GM12865 (cell line): ENCODE results near the gene VWCE.

Source experiments
- DNase-seq: peaks from one replicate; pipeline ENCODE4 v3.0.0; 2010; ENCODE audit warnings: low read depth
- H3K4me3 ChIP-seq: 2 replicates; pipeline ENCODE4 v1.5.1; 2011; ENCODE audit warnings: mild to moderate bottlenecking, low read depth, low read length, control low read depth
- TF ChIP-seq, protein P1 (sequence below): IDR thresholded peaks from 2 replicates; pipeline ENCODE4 v1.5.1; 2011; ENCODE audit warnings: low read length, control low read depth, low read depth, inconsistent platforms; ENCODE audit not compliant: insufficient read depth; ENCODE audit errors: missing control alignments

The VWCE gene

DNA sequence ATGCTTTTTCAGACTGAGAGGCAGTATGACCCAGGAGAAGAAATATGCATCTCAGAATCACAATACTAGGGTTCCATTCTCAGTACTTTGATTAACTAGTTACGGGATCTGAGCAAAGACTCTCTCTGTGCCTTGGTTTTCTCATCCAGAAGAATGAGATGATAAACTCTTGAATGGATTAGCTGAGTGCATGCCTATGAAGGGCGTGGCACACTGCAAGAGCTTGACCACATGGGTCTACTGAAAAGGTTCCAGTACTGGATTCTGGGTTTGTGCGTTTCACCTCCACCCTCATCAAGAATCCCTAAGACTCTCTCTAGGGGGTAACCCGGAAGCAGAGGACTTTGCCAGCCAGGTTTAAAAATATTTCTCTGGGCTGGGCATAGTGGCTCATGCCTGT lies 28.5 kb downstream of the VWCE start:
- no peak for DNase-seq
- no peak overlapping the region for H3K4me3 ChIP-seq
- TF ChIP-seq, protein P1, sequence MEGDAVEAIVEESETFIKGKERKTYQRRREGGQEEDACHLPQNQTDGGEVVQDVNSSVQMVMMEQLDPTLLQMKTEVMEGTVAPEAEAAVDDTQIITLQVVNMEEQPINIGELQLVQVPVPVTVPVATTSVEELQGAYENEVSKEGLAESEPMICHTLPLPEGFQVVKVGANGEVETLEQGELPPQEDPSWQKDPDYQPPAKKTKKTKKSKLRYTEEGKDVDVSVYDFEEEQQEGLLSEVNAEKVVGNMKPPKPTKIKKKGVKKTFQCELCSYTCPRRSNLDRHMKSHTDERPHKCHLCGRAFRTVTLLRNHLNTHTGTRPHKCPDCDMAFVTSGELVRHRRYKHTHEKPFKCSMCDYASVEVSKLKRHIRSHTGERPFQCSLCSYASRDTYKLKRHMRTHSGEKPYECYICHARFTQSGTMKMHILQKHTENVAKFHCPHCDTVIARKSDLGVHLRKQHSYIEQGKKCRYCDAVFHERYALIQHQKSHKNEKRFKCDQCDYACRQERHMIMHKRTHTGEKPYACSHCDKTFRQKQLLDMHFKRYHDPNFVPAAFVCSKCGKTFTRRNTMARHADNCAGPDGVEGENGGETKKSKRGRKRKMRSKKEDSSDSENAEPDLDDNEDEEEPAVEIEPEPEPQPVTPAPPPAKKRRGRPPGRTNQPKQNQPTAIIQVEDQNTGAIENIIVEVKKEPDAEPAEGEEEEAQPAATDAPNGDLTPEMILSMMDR = no peak

DNA sequence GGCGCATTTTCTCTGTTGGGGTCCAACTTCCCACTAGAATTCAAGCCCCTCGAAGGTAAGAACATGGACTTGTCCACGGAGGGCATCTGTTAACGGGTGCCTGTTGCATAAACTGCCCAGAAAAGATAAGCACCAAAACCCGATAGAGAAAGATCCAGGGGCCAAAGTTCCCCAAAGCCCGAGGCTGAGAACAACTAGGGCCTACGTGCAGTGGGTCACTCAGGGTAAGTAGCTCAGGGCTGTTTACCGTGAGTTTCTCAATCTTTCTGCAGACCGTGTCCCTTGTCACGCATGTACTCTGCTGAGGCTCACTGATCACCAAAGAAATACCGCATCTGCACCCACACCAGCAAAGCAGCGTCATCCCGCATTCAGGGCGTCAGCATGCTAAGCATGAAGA lies 29.8 kb downstream of the VWCE start:
- H3K4me3 ChIP-seq = no peak overlapping the region
- TF ChIP-seq, protein P1 = no peak
- DNase-seq = no peak

DNA sequence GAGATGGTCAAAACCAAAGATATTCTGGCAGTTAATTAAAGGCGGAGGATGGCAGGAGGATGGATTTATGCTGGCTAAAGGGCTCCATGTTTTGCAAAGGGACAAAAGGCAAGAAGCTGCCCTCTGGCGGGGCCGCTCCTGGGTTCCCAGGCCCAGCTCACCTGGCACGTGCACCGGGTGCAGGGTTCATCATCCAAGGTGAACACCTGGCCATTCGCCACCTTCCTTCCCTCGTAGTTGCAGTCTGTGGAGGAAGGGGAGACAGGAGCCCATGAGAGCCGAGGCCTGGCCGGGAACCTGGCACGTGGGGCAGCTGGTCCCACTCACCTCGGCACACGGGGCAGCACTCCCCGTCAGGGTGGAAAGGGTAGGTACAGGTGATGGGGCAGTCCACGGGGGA lies 30.3 kb downstream of the VWCE start:
- no peak for DNase-seq
- H3K4me3 ChIP-seq = no peak overlapping the region
- TF ChIP-seq, protein P1 = no peak

DNA sequence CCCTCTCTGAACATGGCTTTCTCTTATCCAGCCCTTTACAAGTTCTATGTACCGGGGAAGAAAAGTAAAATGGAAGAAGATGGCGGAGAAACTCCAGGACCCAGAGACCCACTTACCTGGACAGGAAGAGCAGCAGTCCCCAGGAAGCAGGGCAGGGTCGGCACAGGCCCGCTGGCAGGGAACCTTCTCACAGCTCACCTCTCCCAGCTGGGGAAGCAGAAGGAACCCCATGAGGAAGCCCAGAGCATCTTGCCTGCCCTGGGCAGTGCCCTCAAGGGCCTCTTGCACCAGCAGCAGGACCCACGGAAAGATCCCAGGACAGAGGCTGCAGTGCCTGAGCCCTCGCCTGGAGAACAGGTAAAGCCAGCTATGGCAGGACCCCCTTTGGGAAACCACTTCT lies 30.7 kb downstream of the VWCE start:
- DNase-seq = no peak
- no peak overlapping the region for H3K4me3 ChIP-seq
- TF ChIP-seq, protein P1 = no peak

DNA sequence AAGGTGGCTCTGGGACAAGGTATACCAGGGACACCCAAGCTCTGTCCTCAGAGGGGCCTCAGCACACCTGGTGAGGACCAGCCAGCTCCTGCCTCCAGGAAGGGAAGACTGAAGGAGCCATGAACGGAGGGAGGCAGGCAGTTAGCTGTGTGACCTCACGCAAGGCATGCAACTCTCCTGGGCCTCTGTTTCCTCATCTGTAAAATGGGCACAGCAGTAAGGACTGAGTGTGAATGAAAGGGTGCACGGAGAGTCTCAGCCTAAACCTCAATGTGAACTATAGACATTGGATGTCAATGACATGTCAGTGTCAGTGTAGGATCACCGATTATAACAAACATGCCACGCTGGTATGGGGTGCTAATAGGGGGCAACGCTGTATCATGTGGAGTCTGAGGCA lies 35.8 kb downstream of the VWCE start:
- TF ChIP-seq, protein P1 = no peak
- H3K4me3 ChIP-seq = no peak overlapping the region
- no peak for DNase-seq

DNA sequence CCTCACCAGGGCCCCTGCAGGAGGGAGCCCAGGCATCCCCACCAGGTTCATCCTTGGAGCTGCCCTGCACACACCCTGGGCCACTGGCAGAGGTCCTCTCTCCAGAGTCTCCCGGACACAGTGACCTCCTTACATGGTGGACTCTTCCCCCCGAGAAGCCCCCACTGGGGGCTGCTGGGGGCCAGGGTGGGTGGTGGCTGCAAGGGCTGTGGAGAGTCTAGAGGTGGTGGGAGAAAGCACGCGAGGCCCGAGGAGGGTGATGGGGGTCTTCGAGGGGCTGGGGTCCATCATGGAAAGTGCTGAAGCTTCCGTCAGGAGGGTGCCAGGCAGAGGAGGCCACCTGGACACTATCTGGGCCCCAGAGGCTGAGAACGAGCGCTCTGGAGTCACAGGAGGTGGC lies 36.6 kb downstream of the VWCE start:
- H3K4me3 ChIP-seq = no peak overlapping the region
- no peak for DNase-seq
- TF ChIP-seq, protein P1 = no peak

DNA sequence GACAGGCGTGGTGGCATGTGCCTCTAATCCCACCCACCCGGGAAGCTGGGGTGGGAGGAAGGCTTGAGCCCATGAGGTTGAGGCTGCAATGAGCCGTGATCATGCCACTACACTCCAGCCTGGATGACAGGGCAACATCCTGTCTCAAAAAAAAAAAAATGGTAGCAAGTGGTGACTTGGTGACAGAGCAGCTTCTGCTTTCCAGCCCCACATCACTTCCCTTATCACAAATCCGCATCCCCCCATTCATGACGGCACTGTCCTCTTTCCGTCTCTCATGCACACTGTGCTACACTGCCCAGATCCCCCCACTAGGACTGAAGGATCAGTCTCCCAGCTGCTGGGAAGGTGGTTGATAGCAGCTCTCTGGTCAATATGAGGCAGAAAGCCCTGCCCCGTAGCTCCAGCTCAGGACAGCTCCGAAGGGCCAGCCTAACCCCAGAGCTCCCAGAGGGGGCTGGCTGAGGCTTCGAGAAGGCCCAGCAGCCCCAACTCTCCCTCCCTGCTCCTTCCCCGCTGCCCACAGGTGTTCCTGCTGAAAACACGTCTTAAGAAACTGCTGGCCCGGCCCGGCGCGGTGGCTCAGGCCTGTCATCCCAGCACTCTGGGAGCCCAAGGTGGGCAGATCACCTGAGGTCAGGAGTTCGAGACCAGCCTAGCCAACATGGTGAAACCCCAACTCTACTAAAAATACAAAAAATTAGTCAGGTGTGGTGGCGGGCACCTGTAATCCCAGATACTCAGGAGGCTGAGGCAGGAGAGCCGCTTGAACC lies 38.2 kb downstream of the VWCE start:
- no peak overlapping the region for H3K4me3 ChIP-seq
- TF ChIP-seq, protein P1 = no peak
- no peak for DNase-seq
